DOHH2 (cell line): Measurements from ENCODE around the gene RNU5B-1.

Experiments used
- H3F3A ChIP-seq: fragments of 200-600 bp; sonication (generic), shearing (Covaris generic); 2 replicates; pipeline ENCODE4 v1.6.0; 2016; ENCODE audit warnings: antibody characterized with exemption, mild to moderate bottlenecking; ENCODE audit not compliant: control insufficient read depth, insufficient read depth
- H3K27ac ChIP-seq: fragments of 200-600 bp; sonication (generic); 2 replicates; pipeline ENCODE4 v1.5.1; 2014; ENCODE audit warnings: low read depth, mild to moderate bottlenecking, low read length, moderate library complexity
- H3K27me3 ChIP-seq: fragments of 200-600 bp; sonication (generic); 2 replicates; pipeline ENCODE4 v1.6.1; 2014; ENCODE audit warnings: mild to moderate bottlenecking, low read length, mixed read lengths; ENCODE audit not compliant: control insufficient read depth
- H3K36me3 ChIP-seq: fragments of 200-600 bp; sonication (generic); 2 replicates; pipeline ENCODE4 v1.6.1; 2014; ENCODE audit warnings: mild to moderate bottlenecking, low read length, moderate library complexity, mixed read lengths; ENCODE audit not compliant: control insufficient read depth
- H3K4me1 ChIP-seq: fragments of 200-600 bp; sonication (generic); 2 replicates; pipeline ENCODE4 v1.6.1; 2014; ENCODE audit warnings: mild to moderate bottlenecking, low read length, mixed read lengths; ENCODE audit not compliant: control insufficient read depth
- H3K4me2 ChIP-seq: fragments of 200-600 bp; sonication (generic); 2 replicates; pipeline ENCODE4 v1.6.0; 2014; ENCODE audit warnings: mild to moderate bottlenecking, low read length, moderate library complexity
- H3K4me3 ChIP-seq: fragments of 200-600 bp; sonication (generic); 2 replicates; pipeline ENCODE4 v1.5.1; 2014; ENCODE audit warnings: mild to moderate bottlenecking, low read length, mixed read lengths
- H3K79me2 ChIP-seq: fragments of 200-600 bp; sonication (generic); 2 replicates; pipeline ENCODE4 v1.6.1; 2014; ENCODE audit warnings: mild to moderate bottlenecking, low read length, mixed read lengths; ENCODE audit not compliant: control insufficient read depth
- H3K9me2 ChIP-seq: fragments of 200-600 bp; sonication (generic); replicated peaks from 2 replicates; pipeline ENCODE4 v1.6.1; 2014; ENCODE audit warnings: mild to moderate bottlenecking, low read length, mixed read lengths; ENCODE audit not compliant: control insufficient read depth
- H3K9me3 ChIP-seq: fragments of 200-600 bp; sonication (generic); 2 replicates; pipeline ENCODE4 v1.6.1; 2014; ENCODE audit warnings: antibody characterized with exemption, low read length, mixed read lengths; ENCODE audit not compliant: control insufficient read depth, insufficient read depth
- H4K20me1 ChIP-seq: fragments of 200-600 bp; sonication (generic); 2 replicates; pipeline ENCODE4 v1.6.0; 2014; ENCODE audit warnings: low read depth, mild to moderate bottlenecking, antibody characterized with exemption, low read length, moderate library complexity; ENCODE audit not compliant: control insufficient read depth, insufficient read depth
- CTCF ChIP-seq: fragments of 200-600 bp; sonication (generic); IDR thresholded peaks from one replicate; pipeline ENCODE4 v1.5.1; 2014; ENCODE audit warnings: antibody characterized with exemption, mild to moderate bottlenecking, low read depth, low read length; ENCODE audit not compliant: poor library complexity, severe bottlenecking
- EZH2phosphoT487 ChIP-seq: fragments of 200-600 bp; sonication (generic); IDR thresholded peaks from 2 replicates; pipeline ENCODE4 v1.6.1; 2017; ENCODE audit warnings: borderline replicate concordance, mild to moderate bottlenecking, antibody characterized with exemption, low read length, moderate library complexity, mixed read lengths

RNU5B-1 gene

GRCh38 chr15:65258375-65259262 is 45.9 kb upstream of the RNU5B-1 start:
- Histone ChIP-seq H3K4me2 (no peak overlapping the region), H3K9me2 (no peaks in the 10 kb centered on the region), H3K36me3 (peaks cover 23% of the 10 kb centered on the region), H3K27ac (no peak overlapping the region), H4K20me1 (no peaks in the 10 kb centered on the region), H3K79me2 (no peaks in the 10 kb centered on the region), H3K4me3 (no peak overlapping the region), H3K9me3 (no peaks in the 10 kb centered on the region), H3F3A (no peaks in the 10 kb centered on the region), H3K27me3 (no peaks in the 10 kb centered on the region), H3K4me1 (no peaks in the 10 kb centered on the region)
- no peak for TF ChIP-seq EZH2phosphoT487
- no peak for TF ChIP-seq CTCF

GRCh38 chr15:65259367-65259797 is 45.1 kb upstream of the RNU5B-1 start:
- H3K79me2 ChIP-seq: no peaks in the 10 kb centered on the region
- no peaks in the 10 kb centered on the region for H3K9me3 ChIP-seq
- H3F3A ChIP-seq: no peaks in the 10 kb centered on the region
- TF ChIP-seq EZH2phosphoT487: no peak
- TF ChIP-seq CTCF: no peak
- H3K27ac ChIP-seq: no peak overlapping the region
- H3K27me3 ChIP-seq: no peaks in the 10 kb centered on the region
- H3K36me3 ChIP-seq: peaks cover 27% of the 10 kb centered on the region
- H3K4me1 ChIP-seq: no peaks in the 10 kb centered on the region
- H4K20me1 ChIP-seq: peaks cover 2% of the 10 kb centered on the region; the same call in 1 of the 2 replicates
- H3K4me3 ChIP-seq: no peak overlapping the region
- H3K9me2 ChIP-seq: no peaks in the 10 kb centered on the region
- no peak overlapping the region for H3K4me2 ChIP-seq

GRCh38 chr15:65260968-65261367 is 43.5 kb upstream of the RNU5B-1 start:
- Histone ChIP-seq H3K4me3 (no peak overlapping the region), H3K79me2 (no peaks in the 10 kb centered on the region), H3K9me2 (no peaks in the 10 kb centered on the region), H3K4me2 (no peak overlapping the region), H3K9me3 (no peaks in the 10 kb centered on the region), H3K4me1 (no peaks in the 10 kb centered on the region), H3K27ac (no peak overlapping the region), H3K27me3 (no peaks in the 10 kb centered on the region), H3K36me3 (peaks cover 27% of the 10 kb centered on the region), H3F3A (no peaks in the 10 kb centered on the region), H4K20me1 (peaks cover 5% of the 10 kb centered on the region; the same call in 1 of the 2 replicates)
- no peak for TF ChIP-seq EZH2phosphoT487
- no peak for TF ChIP-seq CTCF
